ENCODE data around the gene MELTF.

MELTF gene

DNA sequence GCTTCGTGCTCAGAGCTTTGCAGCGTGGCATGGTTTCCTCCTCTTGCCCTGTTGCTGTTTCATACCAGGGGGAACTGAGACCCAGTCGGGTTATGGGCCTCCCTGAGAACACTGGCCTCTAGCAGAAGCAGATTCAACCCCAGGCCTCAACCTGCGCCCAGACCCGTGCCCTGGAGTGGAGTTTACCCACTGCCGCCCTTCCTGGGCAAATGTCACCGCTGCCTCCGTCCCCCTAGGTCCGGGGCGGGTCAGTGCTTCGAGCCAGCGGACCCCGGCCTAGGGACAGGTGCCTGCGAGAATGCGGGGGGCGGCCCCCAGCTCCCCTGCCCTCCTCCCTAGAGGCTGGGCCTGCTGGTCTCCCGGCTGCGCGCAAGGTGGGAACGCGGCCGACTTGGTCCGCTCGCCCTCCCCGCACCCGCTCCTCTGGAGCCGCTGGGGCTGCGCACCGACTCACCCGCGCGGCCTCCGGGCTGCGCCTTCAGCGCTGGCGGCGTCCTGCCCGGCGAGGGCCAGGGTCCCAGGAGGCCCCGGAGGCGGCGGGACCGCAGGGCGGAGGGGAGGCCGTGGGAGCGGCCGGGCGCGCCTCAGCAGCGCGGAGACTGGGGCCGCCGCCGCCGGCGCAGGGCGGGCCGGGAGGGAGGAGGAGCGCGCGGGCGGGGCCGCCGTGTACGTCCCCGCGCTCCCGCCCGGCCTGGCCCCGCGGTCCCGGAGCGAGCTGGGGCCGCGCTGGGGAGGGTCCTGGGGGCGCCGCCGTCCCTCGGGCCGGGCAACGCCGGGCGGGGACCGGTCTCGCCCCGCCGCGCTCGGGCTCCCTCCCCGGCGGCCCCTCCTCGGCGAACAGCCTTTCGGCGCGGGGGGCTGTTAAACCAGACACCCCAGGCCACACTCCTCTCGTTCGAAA lies 61.1 kb downstream of the MELTF start, which contains the start of gene PIGZ:
PIGZ (minus strand) TSS at position 601 of the 901 bp plus-strand sequence. CDS start 16,802 bp downstream, outside the sequence.
- DNase-seq (ENCODE audit: low read depth): no peak

GRCh38 chr3:196967412-196968232 lies 62.0 kb downstream of the MELTF start:
- no peak for DNase-seq (ENCODE audit: low read depth)

DNA sequence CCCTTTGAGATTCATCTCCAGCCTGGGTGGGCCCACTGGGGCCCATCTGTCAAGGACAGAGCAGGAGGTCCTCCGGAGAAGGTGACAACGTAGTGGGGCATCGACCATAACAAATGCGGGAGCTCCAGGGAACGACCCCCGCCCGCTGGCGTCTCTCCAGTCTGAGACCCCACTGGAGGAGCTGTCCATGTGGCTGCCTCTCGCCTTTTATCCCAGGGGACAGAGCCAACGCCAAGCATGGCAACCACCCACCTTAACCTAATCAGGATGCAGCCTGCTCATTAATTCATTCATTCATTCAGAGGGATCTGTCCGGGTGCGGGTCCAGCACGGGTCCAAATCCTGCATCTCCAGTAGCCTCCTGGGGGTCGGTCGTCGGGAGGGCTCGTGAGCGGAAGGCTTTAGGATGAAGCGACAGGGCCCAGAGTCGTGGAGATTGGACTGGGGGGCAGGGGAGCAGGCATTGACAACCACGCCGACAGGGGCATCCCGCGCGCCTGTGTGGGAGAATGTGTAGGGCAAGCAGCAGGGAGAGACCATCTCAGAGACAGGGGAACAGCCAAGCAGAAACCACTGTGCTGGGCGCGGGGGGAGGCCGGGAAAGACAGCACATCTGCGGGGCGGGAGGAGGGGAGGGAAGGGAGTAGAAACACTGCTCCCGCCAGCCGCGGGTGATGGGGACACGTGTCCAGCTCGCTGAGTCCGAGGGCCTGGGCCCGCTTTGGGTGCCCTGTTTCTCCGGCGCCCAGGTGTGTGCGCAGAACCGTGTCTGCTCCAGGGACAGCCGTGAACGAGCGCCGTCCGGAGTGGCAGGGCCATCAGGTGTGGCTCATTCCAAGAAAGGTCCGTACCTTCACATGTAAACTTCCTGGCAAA lies 62.9 kb downstream of the MELTF start:
- no peak for DNase-seq (ENCODE audit: low read depth)

- no peak for DNase-seq (ENCODE audit: low read depth)
Measured at GRCh38 chr3:196965804-196966173, 63.8 kb downstream of the MELTF start.

GRCh38 chr3:196965112-196965803 lies 64.4 kb downstream of the MELTF start:
- DNase-seq (ENCODE audit: low read depth): no peak

GRCh38 chr3:196963631-196963953 lies 66.0 kb downstream of the MELTF start:
- DNase-seq (ENCODE audit: low read depth): no peak

DNA sequence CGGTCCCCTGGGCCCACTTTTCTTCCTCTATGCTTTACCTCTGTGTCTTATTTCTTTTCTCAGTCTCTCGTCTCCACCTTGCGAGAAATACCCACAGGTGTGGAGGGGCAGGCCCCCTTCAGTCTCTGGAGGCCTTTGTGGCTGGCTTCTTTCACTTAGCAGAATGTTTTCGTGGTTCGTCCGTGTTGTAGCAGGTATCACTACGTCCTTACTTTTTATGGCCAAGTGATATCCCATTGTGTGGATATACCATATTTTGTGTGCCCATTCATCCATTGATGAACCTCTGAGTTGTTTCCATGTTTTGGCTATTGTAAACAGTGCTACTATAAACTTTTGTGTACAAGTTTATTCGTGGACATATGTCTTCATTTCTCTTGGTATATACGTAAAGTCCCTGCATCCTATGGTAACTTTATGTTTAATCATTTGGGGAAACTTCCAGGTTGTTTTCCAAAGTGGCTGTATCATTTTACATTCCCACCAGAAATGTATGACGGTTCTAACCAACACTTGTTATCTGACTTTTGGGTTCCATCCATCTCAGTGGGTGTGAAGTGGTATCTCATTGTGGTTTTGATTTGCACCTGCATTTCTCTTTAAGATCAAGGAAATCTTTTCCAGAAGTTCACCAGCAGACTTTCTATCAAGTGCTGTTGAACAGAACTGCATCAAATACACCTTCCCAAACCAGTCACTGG lies 66.5 kb downstream of the MELTF start:
- DNase-seq (ENCODE audit: low read depth): no peak

GRCh38 chr3:196962108-196962929 lies 67.3 kb downstream of the MELTF start:
- DNase-seq (ENCODE audit: low read depth): no peak

DNA sequence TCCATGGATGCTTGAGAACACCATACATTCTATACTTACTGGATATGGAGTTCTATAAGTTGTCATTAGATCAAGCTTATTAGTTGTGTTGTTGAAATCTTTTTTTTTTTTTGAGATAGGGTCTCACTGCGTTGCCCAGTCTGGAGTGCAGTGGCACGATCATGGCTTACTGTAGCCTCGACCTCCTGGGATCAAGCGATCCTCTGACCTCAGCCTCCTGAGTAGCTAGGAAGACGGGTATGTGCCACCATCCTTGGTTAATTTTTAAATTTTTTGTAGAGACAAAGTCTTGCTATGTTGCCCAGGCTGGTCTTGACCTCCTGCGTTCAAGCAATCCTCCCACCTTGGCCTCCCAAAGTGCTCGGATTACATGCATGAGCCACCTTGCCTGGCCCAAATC lies 74.8 kb downstream of the MELTF start:
- no peak for DNase-seq (ENCODE audit: low read depth)

Measured in HS-5 (cell line).